ENCODE results near the gene UBAP1. TPM values are rescaled to one million over a fixed set of nuclear protein-coding genes. Genes with fewer than 3 reads are reported as not detected.
"Not testable (repeated sequence)": the region's sequence is repeated elsewhere in the genome, so short reads cannot be mapped to it uniquely, and the experiment has no call there.

The UBAP1 gene
- 10 to 100 TPM; 42.2 to 63.3 (median 51.9) TPM for total RNA-seq

DNA sequence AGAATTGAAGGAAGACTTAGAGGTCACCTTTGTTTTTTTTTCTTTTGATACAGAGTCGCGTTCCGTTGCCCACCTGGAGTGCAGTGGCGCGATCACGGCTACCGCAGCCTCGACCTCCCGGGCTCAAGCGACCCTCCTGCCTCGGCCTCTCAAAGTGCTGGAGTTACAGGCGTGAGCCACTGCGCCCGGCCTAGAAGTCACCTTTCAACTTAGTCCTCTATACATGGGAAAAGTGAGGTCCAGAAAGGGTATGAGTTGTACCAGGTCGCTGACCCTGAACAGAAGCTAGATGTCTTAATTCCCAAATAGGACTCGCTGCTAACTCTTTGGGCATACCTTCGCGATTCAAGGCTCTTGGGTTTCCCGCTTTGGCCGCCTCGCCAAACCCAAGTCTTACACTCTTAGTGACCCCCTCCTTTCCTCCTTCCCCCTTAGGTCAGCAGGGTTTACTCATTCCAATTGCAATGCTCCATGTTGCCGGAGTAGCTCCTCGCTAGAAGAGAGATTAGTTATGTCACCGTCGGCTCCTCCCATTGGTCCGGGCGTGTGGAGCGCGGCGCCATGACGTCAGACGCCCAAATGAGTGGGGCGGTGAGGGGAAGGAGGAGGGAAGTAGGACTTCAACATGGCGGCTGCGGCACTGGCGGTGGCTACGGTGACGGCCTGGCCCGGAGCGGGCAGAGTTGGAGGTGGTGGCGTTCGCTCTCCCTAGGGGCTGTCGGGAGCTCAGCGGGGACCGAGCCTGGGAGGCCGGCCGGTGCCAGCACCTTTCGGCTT lies at the start of gene UBAP1:
UBAP1 (plus strand) TSS at position 608 of the 777 bp plus-strand sequence. CDS start 41,872 bp downstream, outside the sequence.
- Histone ChIP-seq H3K4me3 (peak within 1 kb of the TSS; percentile 87), H3K9me3 (no peaks in the 10 kb centered on the region), H3K27me3 (no peaks in the 10 kb centered on the region), H3K36me3 (no peaks in the 10 kb centered on the region), H3K4me1 (peaks cover 25% of the 10 kb centered on the region), H3K27ac (peak within 1 kb of the TSS; percentile 97)
- WGBS, result 0% methylated on average over 22 of the region's 48 CpGs
- peak; percentile 3 to 76 (median 50) for TF ChIP-seq POLR2AphosphoS5 (IDR thresholded peaks at IDR 0.05)
- TF ChIP-seq POLR2A (IDR thresholded peaks at IDR 0.05), result peak; percentile 27 to 94
- no peak for TF ChIP-seq EP300 (IDR thresholded peaks at IDR 0.05)
- TF ChIP-seq, protein P1, sequence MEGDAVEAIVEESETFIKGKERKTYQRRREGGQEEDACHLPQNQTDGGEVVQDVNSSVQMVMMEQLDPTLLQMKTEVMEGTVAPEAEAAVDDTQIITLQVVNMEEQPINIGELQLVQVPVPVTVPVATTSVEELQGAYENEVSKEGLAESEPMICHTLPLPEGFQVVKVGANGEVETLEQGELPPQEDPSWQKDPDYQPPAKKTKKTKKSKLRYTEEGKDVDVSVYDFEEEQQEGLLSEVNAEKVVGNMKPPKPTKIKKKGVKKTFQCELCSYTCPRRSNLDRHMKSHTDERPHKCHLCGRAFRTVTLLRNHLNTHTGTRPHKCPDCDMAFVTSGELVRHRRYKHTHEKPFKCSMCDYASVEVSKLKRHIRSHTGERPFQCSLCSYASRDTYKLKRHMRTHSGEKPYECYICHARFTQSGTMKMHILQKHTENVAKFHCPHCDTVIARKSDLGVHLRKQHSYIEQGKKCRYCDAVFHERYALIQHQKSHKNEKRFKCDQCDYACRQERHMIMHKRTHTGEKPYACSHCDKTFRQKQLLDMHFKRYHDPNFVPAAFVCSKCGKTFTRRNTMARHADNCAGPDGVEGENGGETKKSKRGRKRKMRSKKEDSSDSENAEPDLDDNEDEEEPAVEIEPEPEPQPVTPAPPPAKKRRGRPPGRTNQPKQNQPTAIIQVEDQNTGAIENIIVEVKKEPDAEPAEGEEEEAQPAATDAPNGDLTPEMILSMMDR (IDR thresholded peaks at IDR 0.05), result no peak
- DNase-seq (ENCODE audit: low spot score in 2 of 2), result peak; percentile 99

DNA sequence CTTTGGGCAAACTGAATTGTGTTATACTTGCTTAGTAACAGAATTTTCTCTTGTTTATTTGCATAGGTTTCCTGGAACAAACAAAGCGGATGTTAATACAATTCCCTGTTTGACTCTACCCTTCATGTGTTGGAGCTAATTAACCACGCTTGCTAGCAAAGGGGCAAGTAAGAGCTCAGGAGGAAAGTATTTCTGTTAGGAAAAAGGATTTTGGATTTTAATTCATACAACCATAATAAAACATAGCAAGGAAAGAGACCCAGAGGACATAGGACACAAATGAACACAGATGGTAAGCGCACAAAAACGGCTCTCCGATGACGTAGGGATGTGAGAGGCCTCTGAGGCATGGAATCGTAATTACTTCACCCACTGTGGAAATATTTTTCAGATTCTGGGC lies 47.3 kb upstream of the UBAP1 start:
- H3K27me3 ChIP-seq, result no peaks in the 10 kb centered on the region
- 93% methylated on average over 7 of the region's 7 CpGs for WGBS
- H3K27ac ChIP-seq, result no peak overlapping the region
- peaks cover 5% of the 10 kb centered on the region for H3K4me1 ChIP-seq
- TF ChIP-seq POLR2A (IDR thresholded peaks at IDR 0.05) (no peak), EP300 (IDR thresholded peaks at IDR 0.05) (no peak), POLR2AphosphoS5 (IDR thresholded peaks at IDR 0.05) (no peak)
- TF ChIP-seq, protein P1 (IDR thresholded peaks at IDR 0.05), result no peak
- no peaks in the 10 kb centered on the region for H3K9me3 ChIP-seq
- no peak for DNase-seq (ENCODE audit: low spot score in 2 of 2)
- H3K36me3 ChIP-seq, result no peaks in the 10 kb centered on the region
- no peak overlapping the region for H3K4me3 ChIP-seq

DNA sequence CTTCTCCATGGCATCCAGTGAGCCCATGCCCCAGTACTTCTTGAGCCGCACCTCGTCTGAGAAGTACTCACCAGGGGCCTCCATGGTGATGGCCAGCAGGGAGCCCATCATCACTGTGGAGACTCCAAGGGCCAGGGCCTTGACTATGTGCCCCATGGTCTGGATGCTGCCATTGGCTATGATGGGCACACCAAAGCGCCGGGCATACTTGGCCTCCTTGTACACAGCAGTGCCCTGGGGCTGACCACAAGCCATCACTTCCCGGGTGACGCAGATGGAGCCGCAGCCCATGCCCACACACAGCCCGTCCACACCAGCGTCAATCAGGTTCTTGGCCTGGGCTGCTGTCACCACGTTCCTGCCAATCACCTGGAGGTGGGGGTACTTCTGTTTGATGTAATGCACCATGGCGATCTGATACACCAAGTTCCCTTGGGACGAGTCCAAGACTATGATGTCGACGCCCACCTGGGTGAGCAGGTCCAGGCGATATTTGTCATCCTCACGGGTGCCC lies 45.4 kb upstream of the UBAP1 start:
- no peaks in the 10 kb centered on the region for H3K36me3 ChIP-seq
- TF ChIP-seq POLR2AphosphoS5 (IDR thresholded peaks at IDR 0.05) (no peak), POLR2A (IDR thresholded peaks at IDR 0.05) (no peak), EP300 (IDR thresholded peaks at IDR 0.05) (no peak)
- TF ChIP-seq, protein P1 (IDR thresholded peaks at IDR 0.05), result no peak
- H3K4me3 ChIP-seq, result no peak overlapping the region
- 98% methylated on average over 6 of the region's 16 CpGs for WGBS
- H3K27me3 ChIP-seq, result no peaks in the 10 kb centered on the region
- H3K4me1 ChIP-seq, result no peaks in the 10 kb centered on the region
- DNase-seq (ENCODE audit: low spot score in 2 of 2), result no peak
- H3K9me3 ChIP-seq, result no peaks in the 10 kb centered on the region
- H3K27ac ChIP-seq, result no peak overlapping the region

DNA sequence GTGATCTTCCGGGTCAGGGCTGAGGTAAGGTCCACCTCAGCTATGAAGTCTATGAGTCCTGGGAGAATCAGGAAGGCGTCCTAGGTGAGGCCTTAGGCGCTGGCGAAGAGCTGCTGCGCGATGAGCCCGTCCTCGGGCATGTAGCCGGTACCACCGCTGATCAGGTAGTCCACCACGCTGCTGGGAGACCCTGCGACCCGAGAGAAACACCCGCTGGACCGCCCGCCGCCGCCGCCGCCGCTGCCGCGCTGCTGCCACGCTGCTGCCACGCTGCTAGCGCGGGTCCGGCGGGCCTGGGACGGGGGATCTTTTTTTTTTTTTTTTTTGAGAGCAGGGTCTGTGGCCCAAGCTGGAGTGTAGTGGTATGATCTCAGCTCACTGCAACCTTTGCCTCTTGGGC lies 44.3 kb upstream of the UBAP1 start:
- no peak for DNase-seq (ENCODE audit: low spot score in 2 of 2)
- WGBS, result 93% methylated on average over 3 of the region's 30 CpGs
- H3K9me3 ChIP-seq, result no peaks in the 10 kb centered on the region

DNA sequence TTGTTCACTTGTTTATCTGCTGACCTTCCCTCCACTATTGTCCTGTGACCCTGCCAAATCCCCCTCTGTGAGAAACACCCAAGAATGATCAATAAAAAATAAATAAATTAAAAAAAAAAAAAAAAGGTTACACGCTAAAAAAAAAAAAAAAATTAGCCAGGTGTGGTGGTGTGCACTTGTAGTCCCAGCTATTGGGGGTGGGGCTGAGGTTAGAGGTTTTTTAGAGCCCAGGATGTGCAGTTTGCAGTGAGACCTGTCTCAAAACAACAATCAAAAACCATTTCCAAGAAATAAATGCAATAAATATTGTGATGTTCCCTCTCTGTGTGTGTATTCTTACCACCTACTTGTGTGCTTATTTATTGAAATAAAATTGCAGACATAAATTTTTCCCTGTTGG lies 40.2 kb upstream of the UBAP1 start:
- not testable (repeated sequence) for H3K27ac ChIP-seq, H3K36me3 ChIP-seq

More for the DNA sequence above, 44.3 kb upstream of the UBAP1 start:
- TF ChIP-seq, protein P1 (IDR thresholded peaks at IDR 0.05), result no peak
- TF ChIP-seq EP300 (IDR thresholded peaks at IDR 0.05) (no peak), POLR2AphosphoS5 (IDR thresholded peaks at IDR 0.05) (no peak), POLR2A (IDR thresholded peaks at IDR 0.05) (no peak)
- Histone ChIP-seq H3K27me3 (no peaks in the 10 kb centered on the region), H3K36me3 (no peaks in the 10 kb centered on the region), H3K27ac (no peak overlapping the region), H3K4me3 (no peak overlapping the region), H3K4me1 (no peaks in the 10 kb centered on the region)

More for the DNA sequence above, 40.2 kb upstream of the UBAP1 start:
- not testable (repeated sequence) for H3K9me3 ChIP-seq; DNase-seq (ENCODE audit: low spot score in 2 of 2); H3K4me3 ChIP-seq; H3K27me3 ChIP-seq; H3K4me1 ChIP-seq
- WGBS, result 86% methylated on average over 1 of the region's 1 CpG
